ENCODE measurements around the gene KLK5. TPM values are rescaled to one million over a fixed set of nuclear protein-coding genes. Genes with fewer than 3 reads are reported as not detected.
"Not testable (repeated sequence)": the region's sequence is repeated elsewhere in the genome, so short reads cannot be mapped to it uniquely, and the experiment has no call there.

The KLK5 gene
- total RNA-seq, 1 experiment from 2014 or later = not detected

DNA sequence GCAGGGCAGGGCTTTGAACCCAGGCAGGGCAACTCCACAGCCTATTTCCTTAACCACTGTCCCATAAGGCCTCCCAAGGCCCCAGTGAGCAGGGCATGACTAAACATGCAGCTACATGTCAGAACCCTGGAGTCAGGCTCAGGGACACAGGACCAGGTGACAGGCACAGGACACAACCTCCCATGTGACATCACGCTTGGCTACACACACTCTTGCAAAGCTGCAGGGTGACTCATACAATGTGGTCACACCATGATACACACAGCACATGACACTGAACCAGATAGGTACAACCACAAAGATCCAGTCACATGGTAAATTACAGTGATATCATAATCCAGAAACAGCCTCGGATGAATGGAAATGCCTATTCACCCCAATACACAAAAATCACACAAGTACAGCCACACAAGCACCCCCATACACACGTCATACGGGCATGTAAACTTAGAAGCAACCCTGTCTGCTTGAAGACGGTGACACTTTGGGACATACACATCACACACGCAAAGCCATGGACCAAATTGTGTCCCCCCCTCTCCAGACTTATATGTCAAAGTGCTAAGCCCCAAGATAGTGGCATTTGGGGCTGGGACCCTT, 56.1 kb downstream of the KLK5 start:
- Histone ChIP-seq H3K4me3 (no peak overlapping the region), H3K4me1 (peaks cover 7% of the 10 kb centered on the region; the same call in 1 of the 2 replicates), H3K36me3 (no peaks in the 10 kb centered on the region), H3K9me3 (replicated peaks) (no peaks in the 10 kb centered on the region), H3K27me3 (no peaks in the 10 kb centered on the region), H3K27ac (no peak overlapping the region)
- DNase-seq = peak; percentile 37 to 55

DNA sequence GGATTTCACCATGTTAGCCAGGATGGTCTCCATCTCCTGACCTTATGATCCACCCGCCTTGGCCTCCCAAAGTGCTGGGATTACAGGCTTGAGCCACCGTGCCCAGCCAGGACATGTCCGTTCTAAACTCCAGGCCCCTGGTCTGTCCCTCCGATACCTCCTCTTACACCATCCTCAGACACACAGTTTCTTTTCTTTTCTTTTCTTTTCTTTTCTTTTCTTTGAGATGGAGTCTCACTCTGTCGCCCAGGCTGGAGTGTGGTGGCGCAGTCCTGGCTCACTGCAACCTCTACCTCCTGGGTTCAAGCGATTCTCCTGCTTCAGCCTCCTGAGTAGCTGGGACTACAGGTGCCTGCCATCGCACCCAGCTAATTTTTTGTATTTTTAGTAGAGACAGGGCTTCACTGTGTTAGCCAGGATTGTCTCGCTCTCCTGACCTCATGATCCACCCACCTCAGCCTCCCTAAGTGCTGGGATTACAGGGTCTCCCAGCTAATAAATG, 56.7 kb downstream of the KLK5 start:
- not testable (repeated sequence) for H3K4me1 ChIP-seq; DNase-seq; H3K27me3 ChIP-seq; H3K9me3 ChIP-seq (replicated peaks); H3K4me3 ChIP-seq; H3K27ac ChIP-seq; H3K36me3 ChIP-seq

DNA sequence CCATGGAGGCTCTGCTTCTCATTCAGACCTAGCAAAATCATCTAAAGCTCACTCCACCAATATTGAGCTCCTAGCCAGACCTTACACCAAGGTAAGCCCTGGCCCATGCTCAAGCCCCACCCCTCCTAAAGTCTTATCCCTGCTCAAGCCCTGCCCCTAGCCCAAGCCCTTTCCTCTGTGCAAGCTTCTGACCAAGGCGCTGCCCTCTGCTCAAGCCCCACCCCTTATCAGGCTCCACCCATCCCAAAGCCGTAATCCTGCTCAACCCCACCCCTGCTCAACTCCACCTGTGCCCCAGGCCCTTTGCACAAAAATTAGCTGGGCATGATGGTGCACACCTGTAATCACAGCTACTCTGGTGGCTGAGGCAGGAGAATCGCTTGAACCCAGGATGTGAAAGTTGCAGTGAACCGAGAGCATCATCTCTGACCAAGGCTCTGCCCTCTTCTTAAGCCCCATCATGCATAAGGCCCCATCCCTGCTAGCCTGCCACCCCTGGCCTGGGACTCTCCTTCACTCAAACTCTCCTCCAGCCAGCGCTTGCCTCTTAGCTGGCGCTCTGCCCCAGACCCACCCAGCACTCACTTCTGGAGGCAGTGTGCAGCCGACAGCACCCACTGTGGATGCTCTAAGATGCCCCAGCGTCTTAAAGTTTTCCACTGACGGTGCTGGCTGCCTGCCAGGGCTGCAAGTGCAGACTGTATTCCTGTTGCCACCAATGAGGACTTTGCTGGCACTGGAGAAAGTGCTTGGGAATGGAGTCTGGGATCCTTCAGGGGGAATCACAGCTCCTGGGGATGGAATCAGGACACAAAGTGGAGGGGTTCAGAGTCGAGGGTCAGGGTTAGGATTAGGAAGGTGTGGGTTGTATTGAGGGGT, 58.1 kb downstream of the KLK5 start:
- no peak for DNase-seq
- Histone ChIP-seq H3K4me3 (no peak overlapping the region), H3K9me3 (replicated peaks) (no peaks in the 10 kb centered on the region), H3K36me3 (no peaks in the 10 kb centered on the region), H3K4me1 (peaks cover 7% of the 10 kb centered on the region), H3K27me3 (no peaks in the 10 kb centered on the region), H3K27ac (no peak overlapping the region)

Other genes with a start within 250 kb of the KLK5 start
- gene SHANK1, start 233.2 kb downstream of the KLK5 start, total RNA-seq (2014; rRNA removed; shearing (Covaris generic)) = not detected in 2 replicates
- gene CLEC11A, start 229.7 kb downstream of the KLK5 start, total RNA-seq (2014; rRNA removed; shearing (Covaris generic)) = 2.0 and 3.0 TPM in 2 replicates
- not detected in 2 replicates for gene GPR32, start 182.6 kb downstream of the KLK5 start, total RNA-seq (2014; rRNA removed; shearing (Covaris generic))
- gene ACP4, start 162.6 kb downstream of the KLK5 start, total RNA-seq (2014; rRNA removed; shearing (Covaris generic)) = not detected in 2 replicates
- 0.13 and 0.18 TPM in 2 replicates for gene KLK1, start 129.3 kb downstream of the KLK5 start, total RNA-seq (2014; rRNA removed; shearing (Covaris generic))
- not detected in 2 replicates for gene KLK15, start 119.5 kb downstream of the KLK5 start, total RNA-seq (2014; rRNA removed; shearing (Covaris generic))
- gene KLK3, start 98.1 kb downstream of the KLK5 start, total RNA-seq (2014; rRNA removed; shearing (Covaris generic)) = not detected in 2 replicates
- not detected in 2 replicates for gene KLK2, start 79.6 kb downstream of the KLK5 start, total RNA-seq (2014; rRNA removed; shearing (Covaris generic))
- gene KLK4, start 41.6 kb downstream of the KLK5 start, total RNA-seq (2014; rRNA removed; shearing (Covaris generic)) = 0.32 and 0.48 TPM in 2 replicates
- not detected in 2 replicates for gene KLK6, start 16.6 kb upstream of the KLK5 start, total RNA-seq (2014; rRNA removed; shearing (Covaris generic))
- gene KLK7, start 30.9 kb upstream of the KLK5 start, total RNA-seq (2014; rRNA removed; shearing (Covaris generic)) = not detected in 2 replicates
- gene KLK8, start 48.6 kb upstream of the KLK5 start, total RNA-seq (2014; rRNA removed; shearing (Covaris generic)) = not detected in 2 replicates
- not detected in 2 replicates for gene KLK10, start 66.7 kb upstream of the KLK5 start, total RNA-seq (2014; rRNA removed; shearing (Covaris generic))
- not detected in 2 replicates for gene KLK11, start 73.6 kb upstream of the KLK5 start, total RNA-seq (2014; rRNA removed; shearing (Covaris generic))
- not detected in 2 replicates for gene KLK12, start 82.0 kb upstream of the KLK5 start, total RNA-seq (2014; rRNA removed; shearing (Covaris generic))
- gene KLK13, start 112.1 kb upstream of the KLK5 start, total RNA-seq (2014; rRNA removed; shearing (Covaris generic)) = not detected in 2 replicates
- gene KLK14, start 129.8 kb upstream of the KLK5 start, total RNA-seq (2014; rRNA removed; shearing (Covaris generic)) = not detected in 2 replicates
- gene CTU1, start 155.4 kb upstream of the KLK5 start, total RNA-seq (2014; rRNA removed; shearing (Covaris generic)) = 6.7 and 7.2 TPM in 2 replicates
- not detected in 2 replicates for gene SIGLEC9, start 171.9 kb upstream of the KLK5 start, total RNA-seq (2014; rRNA removed; shearing (Covaris generic))
- not detected in 2 replicates for gene SIGLEC7, start 189.3 kb upstream of the KLK5 start, total RNA-seq (2014; rRNA removed; shearing (Covaris generic))

Data from SJCRH30 (cell line).